GDM1 (cell line): ENCODE measurements around the gene PCDHGC4.

Experiments used
- DNase-seq: peaks from one replicate; lab custom pipeline; 2025; lab: John Stamatoyannopoulos, UW

The PCDHGC4 gene

DNA sequence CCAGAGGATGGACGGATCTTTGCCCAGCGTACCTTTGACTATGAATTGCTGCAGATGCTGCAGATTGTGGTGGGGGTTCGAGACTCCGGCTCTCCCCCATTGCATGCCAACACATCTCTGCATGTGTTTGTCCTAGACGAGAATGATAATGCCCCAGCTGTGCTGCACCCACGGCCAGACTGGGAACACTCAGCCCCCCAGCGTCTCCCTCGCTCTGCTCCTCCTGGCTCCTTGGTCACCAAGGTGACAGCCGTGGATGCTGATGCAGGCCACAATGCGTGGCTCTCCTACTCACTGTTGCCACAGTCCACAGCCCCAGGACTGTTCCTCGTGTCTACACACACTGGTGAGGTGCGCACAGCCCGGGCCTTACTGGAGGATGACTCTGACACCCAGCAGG is 5.9 kb downstream of the PCDHGC4 start:
- no peak for DNase-seq

DNA sequence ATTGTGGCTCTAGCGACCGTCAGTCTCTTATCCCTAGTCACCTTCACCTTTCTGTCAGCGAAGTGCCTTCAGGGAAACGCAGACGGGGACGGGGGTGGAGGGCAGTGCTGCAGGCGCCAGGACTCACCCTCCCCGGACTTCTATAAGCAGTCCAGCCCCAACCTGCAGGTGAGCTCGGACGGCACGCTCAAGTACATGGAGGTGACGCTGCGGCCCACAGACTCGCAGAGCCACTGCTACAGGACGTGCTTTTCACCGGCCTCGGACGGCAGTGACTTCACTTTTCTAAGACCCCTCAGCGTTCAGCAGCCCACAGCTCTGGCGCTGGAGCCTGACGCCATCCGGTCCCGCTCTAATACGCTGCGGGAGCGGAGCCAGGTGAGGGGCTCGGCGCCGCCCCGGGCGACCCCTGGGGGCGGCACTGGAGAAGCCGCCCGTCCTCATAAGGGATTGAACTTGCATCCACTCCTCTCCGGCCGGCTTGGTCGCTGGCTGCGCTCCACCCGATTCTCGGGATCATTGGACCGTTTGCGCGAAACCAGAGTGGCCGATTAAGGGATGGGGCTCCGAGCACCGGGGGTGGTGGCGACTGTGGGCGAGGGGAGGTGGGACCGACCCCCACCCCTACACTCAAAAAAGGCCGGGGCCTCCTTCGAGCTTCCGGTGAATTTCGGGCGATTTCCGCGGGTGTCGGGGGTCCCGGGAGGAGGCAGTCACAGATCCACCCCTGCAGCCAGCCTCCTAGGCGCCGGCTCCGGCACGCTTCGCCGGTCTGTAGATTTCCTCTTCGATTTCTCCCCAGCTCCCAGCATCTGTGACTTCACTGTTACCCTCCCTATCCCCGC is 6.7 kb downstream of the PCDHGC4 start:
- no peak for DNase-seq

DNA sequence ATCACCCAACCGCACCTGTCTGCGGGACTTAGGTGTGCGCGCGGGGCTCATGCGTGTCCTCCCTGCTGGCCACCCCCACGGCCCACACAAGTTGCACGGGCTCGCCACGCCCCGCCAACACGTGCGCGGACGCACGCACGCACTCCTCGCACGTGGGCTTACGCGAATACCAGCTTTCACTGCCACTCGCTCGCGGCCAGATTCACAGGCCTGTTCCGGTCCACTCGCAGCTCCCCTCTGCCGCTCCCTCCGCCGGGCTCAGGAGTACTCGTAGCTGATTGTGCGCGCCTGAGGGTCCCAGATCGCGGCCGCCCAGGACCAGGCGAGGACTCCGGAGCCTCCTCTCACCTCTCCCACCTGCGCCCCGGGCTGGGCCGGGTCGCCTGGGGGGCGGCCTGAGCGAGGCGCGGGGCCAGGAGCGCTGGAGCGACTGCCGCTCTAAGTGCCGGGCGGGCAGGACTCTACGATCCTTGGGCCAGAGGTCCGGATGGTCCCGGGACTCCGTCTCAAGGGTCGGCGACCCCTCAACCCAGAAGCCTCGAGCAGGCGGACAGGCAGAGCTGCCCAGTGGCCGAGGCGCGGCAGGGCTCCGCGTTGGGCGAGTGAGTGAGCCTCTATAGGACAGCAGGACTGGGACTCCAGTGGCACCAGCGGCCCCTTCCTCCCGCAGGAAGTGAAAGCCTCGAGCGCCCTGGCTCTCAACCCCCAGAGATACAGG is 7.5 kb downstream of the PCDHGC4 start:
- DNase-seq = no peak

DNA sequence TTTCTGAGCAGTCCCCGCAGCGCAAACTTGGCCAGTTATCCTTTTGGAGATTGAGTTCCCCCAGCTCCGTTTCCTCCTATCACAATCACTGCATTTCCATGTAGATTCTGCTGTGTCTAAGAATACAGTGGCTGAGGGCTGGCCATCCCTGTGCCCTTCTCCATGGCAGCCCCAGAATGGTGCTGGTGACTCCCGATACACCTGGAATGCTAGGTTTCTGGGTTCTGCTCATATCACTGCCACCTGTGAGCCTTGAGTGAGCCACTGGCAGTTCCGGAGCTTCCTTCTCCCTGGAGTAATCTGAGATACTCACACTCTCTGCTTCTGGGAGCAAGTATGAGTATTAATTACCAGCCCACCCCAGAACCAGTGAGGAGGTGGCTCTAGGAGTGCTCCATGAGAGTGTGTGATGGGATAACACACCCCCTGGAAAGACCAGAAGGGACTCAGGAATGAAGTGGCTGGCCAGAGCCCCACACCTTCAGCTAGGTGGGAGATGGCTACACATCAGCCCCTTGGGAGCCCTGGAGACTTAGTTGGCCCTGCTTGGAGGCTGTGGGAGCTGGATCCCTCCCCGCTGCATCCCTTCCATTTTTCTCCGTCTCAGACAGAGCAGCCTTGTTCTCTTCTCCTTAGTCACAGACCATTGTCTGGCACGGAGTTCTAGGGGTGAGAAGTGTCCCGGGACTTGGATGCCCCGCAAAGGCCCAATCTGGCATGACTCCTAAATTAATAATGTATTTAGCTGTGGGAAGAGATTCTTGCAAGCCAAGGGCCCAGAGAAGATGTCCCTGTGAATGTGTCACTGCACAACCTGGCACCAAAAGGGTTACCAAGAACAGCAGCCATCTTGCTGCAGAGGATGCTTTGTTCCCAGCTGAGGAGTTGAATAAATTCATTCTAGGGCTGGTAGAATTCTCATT is 8.9 kb downstream of the PCDHGC4 start:
- DNase-seq = no peak

DNA sequence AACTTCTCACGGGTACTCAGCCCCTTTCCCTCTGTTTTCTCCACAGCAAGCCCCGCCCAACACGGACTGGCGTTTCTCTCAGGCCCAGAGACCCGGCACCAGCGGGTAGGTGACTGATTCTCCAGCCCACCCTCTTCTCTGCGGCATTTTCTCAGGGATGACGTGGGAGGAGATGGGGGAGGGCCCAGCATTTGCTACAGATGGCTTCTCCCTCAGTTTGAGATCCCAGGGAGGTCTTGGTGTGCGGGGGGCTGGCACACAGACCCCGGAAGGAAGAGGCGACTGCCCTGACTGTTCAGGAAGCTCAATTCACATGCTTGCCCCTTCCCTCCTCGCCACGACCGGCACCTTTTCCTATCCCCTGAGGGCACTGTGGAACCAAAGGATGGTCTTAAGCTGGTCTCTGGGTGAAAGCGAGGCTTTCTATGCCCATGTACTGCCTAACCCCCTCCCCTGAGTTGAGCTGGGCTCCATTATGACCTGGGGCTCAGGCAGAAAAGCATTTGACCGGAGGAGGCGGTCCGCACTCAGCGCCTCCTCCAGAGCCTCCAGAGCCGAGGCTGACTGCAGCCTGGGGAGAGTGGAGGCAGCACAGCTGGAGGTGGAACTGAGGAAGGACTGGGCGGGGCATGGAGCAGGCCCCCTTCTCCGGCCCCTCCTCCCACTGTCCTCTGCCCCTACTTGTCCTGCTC is 10.1 kb downstream of the PCDHGC4 start:
- no peak for DNase-seq

DNA sequence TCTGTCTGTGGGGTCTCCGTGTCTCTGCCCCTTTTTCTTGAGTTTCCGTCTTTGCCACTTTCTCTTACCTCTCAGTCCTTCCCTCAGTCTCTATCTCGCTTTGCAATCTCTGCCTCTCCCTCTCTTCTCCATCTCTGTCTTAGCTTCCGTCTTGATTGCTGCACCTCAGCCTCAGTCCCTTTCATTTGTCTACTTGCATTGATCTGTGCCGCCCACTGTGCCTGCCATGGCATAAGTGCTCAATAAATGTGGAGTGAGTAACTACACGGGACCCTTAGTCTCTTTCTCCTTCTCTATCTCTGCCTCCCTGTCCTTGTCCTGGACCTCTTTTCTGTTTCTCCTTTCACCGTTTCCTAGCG is 10.6 kb downstream of the PCDHGC4 start:
- DNase-seq = no peak

DNA sequence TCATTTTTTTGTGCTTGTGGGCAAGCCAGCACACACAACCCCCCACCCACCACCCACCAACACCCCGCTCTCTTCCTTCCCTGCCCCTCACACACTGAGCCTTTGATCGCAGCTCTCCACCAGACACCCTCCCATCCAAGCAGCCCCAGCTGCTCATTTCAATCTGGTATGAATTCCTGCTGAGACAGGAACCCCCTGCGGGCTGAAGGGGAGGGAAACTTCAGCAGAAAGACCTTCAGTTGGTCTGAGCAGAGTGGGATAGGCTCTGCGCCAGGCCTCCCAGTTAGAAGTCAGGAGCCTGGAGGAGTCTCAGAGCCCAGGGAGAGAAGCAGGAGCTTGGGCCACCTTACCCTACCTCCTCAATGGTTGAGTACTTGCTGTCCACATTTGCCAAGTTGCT is 11.2 kb downstream of the PCDHGC4 start:
- no peak for DNase-seq

DNA sequence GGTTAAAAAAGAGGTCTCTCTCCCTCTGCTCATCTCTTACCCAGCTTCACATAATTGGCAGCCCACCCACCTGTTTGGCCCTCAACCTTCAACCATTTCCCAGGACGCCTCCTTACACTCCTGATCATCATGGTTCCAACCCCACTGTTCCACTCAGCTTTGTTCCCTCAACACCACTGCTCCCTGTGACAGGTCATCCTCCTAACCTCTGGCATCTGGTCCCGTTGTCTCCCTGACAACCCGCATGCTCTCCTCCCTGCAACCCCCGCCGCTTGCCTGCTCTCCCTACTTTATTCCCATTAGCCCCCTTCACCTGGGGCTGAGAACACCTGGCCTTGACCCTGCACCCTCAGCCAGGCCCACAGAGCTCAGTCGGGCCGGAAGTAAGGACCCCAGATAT is 16.9 kb downstream of the PCDHGC4 start:
- no peak for DNase-seq

DNA sequence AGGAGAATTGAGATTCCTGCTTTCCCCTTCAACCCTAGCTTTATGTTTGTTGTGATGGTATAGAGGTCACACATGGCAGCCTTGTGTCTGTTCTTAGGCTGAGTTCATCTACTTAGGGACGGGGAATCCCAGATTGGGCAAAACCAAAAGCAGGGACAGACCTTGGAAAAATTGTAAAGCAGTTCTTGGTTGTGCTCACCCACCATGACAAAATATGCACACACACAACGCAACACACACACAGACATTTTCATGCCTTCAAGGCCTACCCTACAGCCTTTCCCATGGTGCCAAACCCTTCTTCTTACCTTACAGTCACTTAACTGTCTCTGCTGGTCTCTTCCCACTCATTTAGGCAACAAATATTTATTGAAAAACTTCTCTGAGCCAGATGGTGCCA is 18.9 kb downstream of the PCDHGC4 start:
- DNase-seq = no peak

DNA sequence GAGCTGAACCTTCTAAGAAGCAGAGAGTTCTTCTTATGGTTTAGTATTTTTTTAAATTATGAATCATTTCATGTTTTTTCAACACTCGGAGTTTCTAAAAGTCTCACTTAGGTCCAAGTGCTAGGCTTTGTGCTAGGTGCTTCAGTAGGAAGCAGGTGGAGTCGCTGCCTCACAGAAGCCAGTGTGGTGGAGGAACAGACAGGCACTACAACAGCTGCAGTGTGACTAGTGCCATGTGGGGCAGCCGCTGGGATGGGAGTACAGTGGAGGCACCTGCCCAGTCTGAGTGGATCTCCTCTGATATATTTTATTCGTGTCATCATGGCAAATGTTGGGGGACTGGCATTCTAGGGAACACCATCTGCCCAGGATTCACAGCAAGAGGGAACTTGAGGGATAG is 19.4 kb downstream of the PCDHGC4 start:
- no peak for DNase-seq

DNA sequence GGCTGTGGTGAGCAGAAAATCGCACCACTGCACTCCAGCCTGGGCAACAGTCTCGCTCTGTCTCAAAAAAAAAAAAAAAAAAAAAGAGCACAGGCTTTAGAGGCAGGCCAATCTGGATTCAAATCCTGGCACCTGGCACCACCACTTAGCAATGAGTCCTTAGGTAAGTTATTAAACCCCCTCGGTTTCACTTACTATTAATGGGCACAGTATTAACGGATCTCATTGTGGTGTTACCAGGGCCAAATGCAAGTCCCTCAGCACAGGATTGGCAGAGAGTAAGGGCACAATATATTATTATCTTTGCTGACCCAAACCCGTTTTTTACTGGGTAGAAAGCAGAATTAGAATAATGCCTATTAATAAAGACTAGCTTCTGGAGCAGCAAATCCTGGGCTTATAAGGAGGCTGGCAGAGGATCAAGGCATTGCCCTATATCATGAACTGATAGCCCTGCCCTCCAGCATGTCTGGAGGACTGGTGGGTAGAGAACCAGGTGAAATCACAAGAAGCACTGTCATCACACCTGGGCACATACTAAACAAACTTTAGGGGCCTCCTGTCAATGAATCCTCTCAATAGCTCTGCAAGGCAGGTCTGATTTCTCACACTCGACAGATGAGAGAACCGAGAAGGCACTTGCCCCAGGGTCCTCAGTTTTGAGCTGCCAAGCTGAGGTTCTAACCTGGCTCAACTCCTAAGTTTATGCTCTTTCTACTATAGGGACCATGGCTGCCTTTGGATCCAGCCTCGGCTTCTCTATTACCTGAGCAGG is 21.7 kb downstream of the PCDHGC4 start:
- DNase-seq = no peak

DNA sequence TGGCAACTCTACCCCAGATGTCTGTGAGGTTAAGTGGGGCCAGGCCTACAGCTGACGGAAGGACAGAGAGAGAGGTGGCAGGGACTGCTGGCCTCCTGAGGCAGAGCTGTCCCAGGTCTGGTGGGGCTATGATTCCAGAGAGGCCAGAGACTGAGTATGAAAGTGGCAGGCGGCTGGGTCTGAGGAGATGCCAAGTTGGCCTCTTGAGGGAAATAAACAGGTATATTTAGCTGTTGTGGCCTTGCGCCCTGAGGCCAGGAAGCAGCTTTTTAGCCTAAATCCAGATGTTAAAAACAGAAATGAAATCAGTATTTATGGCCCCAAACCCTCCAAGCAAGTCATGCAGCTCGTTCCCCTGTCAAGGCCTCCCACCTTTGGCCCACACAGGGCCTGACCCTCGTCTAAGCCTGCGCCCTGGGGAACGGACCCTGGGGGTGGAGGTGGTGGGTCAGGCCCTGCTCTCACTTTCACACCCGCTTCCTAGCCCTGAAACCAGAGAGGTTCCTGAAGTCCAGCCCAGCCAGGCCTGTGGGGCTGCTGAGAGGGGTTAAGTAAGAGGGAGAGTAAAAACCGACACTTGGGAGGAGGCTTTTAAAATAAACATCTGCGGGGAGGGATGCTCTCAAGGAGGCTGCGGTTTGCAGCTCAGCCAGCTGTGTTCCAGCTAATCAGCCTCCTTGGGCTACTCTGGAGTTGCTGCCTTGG is 22.7 kb downstream of the PCDHGC4 start:
- DNase-seq = no peak

DNA sequence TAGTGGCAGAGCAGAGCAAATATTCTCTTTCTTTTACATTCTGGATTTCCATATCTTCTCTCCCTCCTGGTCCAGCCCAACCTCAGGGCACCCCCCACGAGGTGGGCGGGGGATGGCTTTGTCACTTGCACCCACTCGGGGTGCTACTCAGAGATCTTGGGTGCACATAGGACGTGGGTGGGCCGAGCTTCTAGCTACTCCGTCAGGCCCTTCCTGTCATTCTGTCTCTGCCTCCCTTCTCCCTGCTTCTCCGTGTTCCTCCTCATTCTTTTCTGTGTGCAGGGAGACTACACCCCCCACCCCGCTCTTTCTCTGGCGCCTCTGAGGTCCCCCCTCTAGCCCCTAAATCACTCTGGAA is 23.6 kb downstream of the PCDHGC4 start:
- no peak for DNase-seq

DNA sequence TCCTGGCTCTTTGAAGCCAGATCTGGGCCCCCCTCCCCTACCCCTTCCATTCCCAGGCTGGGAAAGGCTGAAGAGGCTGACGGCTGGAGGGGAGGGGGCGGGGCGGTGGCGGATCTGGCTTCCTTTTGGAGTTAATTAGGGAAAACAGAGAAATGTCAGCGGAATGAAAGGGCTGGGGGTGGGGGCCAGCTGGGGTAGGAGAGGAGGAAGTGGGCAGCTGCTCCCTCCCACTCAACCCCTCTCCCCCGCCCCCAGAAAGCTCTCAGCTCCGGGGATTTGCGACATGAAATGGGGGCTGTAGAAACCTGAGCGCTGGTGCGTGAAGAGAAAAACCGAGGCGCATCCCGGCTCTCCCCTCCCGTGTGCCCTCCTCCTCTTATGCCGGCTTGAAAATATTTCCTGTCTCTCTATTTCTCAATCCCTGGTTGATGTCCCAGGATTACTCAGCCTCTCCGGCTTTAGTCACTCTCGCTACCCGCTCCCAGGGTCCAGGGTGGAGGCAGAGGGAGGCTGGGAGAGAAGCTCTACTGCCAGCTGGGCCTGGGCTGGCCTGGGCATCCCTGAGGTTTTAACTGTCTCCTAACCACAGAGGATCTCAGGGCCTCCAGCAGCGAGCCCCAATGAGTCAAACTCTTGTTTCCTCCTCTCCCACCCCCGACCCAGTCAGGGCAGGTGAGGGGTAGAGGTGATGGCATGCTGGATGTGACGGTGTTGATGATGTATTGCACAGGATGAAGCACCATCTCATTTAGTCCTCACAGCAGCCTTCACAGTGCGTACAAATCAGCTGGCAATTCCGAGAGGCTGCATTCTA is 24.2 kb downstream of the PCDHGC4 start:
- no peak for DNase-seq

DNA sequence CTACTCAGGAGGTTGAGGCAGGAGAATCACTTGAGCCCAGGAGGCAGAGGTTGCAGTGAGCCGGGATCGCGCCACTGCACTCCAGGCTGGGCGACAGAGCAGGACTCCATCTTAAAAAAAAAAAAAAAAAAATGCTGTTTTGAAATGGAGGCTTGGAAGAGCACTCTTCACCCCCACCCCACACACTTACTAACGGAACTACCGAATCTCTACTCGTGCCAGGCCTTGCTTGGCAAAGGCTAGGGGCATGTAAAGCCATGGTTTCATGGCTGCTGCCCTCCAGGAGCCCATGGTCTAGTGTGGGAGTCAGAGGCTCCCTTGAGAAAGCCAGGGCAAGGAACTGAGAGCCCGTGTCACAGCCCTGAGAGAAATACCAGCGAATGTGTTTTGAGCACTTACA is 25.3 kb downstream of the PCDHGC4 start:
- no peak for DNase-seq

DNA sequence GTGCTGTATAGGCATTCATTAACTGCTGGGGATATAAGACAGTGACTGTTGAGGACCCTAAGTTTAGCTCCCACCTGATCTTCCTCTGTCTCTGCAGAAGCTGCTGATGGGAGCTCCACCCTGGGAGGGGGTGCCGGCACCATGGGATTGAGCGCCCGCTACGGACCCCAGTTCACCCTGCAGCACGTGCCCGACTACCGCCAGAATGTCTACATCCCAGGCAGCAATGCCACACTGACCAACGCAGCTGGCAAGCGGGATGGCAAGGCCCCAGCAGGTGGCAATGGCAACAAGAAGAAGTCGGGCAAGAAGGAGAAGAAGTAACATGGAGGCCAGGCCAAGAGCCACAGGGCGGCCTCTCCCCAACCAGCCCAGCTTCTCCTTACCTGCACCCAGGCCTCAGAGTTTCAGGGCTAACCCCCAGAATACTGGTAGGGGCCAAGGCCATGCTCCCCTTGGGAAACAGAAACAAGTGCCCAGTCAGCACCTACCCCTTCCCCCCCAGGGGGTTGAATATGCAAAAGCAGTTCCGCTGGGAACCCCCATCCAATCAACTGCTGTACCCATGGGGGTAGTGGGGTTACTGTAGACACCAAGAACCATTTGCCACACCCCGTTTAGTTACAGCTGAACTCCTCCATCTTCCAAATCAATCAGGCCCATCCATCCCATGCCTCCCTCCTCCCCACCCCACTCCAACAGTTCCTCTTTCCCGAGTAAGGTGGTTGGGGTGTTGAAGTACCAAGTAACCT is 26.2 kb downstream of the PCDHGC4 start:
- DNase-seq = no peak

DNA sequence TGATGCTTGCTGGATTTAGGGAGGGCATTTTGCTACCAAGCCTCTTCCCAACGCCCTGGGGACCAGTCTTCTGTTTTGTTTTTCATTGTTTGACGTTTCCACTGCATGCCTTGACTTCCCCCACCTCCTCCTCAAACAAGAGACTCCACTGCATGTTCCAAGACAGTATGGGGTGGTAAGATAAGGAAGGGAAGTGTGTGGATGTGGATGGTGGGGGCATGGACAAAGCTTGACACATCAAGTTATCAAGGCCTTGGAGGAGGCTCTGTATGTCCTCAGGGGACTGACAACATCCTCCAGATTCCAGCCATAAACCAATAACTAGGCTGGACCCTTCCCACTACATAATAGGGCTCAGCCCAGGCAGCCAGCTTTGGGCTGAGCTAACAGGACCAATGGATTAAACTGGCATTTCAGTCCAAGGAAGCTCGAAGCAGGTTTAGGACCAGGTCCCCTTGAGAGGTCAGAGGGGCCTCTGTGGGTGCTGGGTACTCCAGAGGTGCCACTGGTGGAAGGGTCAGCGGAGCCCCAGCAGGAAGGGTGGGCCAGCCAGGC is 27.0 kb downstream of the PCDHGC4 start:
- no peak for DNase-seq

DNA sequence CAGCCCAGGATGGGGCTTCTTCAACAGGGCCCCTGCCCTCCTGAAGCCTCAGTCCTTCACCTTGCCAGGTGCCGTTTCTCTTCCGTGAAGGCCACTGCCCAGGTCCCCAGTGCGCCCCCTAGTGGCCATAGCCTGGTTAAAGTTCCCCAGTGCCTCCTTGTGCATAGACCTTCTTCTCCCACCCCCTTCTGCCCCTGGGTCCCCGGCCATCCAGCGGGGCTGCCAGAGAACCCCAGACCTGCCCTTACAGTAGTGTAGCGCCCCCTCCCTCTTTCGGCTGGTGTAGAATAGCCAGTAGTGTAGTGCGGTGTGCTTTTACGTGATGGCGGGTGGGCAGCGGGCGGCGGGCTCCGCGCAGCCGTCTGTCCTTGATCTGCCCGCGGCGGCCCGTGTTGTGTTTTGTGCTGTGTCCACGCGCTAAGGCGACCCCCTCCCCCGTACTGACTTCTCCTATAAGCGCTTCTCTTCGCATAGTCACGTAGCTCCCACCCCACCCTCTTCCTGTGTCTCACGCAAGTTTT is 27.6 kb downstream of the PCDHGC4 start:
- DNase-seq = no peak
